Small intestine (tissue), 7 donors: Measurements from ENCODE around the gene ENPEP. TPM values are rescaled to one million over a fixed set of nuclear protein-coding genes. Genes with fewer than 3 reads are reported as not detected.

ENCODE experiments used
- DNase-seq, 2 donors: peaks; one replicate each; pipeline versions ENCODE4 v3.0.0 to v3.0.0-alpha.2; 2013
- FAIRE-seq: peaks from 2 replicates; lab custom pipeline; 2012; peaks lifted over from hg19 to GRCh38; lab: Jason Lieb, UNC
- H3K27ac ChIP-seq, 3 donors: one replicate each; pipeline ENCODE4 v1.5.1; 2013; ENCODE audit warnings: low read length in 2 of 3, mild to moderate bottlenecking in 2 of 3, control low read depth in 1 of 3, inconsistent platforms in 1 of 3, low read depth in 1 of 3, moderate library complexity in 1 of 3
- H3K27me3 ChIP-seq, 3 donors: one replicate each; pipeline ENCODE4 v1.6.1; 2013; ENCODE audit warnings: low read length in 3 of 3, inconsistent platforms in 1 of 3; ENCODE audit not compliant: control insufficient read depth in 3 of 3, insufficient read depth in 3 of 3
- H3K36me3 ChIP-seq, 3 donors: one replicate each; pipeline ENCODE4 v1.6.1; 2013; ENCODE audit warnings: low read length in 3 of 3, inconsistent platforms in 1 of 3, low read depth in 1 of 3, mild to moderate bottlenecking in 1 of 3, moderate library complexity in 1 of 3; ENCODE audit not compliant: control insufficient read depth in 3 of 3, insufficient read depth in 2 of 3
- H3K4me1 ChIP-seq, 3 donors: one replicate each; pipeline ENCODE4 v1.6.1; 2013; ENCODE audit warnings: low read length in 2 of 3, inconsistent platforms in 1 of 3, low read depth in 1 of 3, mild to moderate bottlenecking in 1 of 3, moderate library complexity in 1 of 3; ENCODE audit not compliant: control insufficient read depth in 3 of 3, insufficient read depth in 2 of 3
- H3K4me3 ChIP-seq, 3 donors: one replicate each; pipeline ENCODE4 v1.5.1; 2013; ENCODE audit warnings: low read length in 3 of 3, control low read depth in 1 of 3, inconsistent platforms in 1 of 3, low read depth in 1 of 3, mild to moderate bottlenecking in 1 of 3, moderate library complexity in 1 of 3
- H3K9me3 ChIP-seq, 2 donors: one replicate each; pipeline ENCODE4 v1.6.1; 2013; ENCODE audit warnings: low read depth in 1 of 2, low read length in 1 of 2; ENCODE audit not compliant: control insufficient read depth in 2 of 2, insufficient read depth in 1 of 2
- WGBS, 3 donors: extraction: QIAGEN DNeasy Blood & Tissue Kit; methylation state at CpG; one replicate each; pipeline ENCODE4 v1.1.7; 2013; 5-methylcytosine and 5-hydroxymethylcytosine counted together
- polyA plus RNA-seq, 4 donors: library from polyadenylated mRNA; stranded (reverse) in 3 of 4; unstranded in 1 of 4; fragments of 200-250 nt in 3 of 4; fragments of 120-200 nt in 1 of 4; gene quantifications; one replicate each; pipeline versions ENCODE4 v1.2.1 to v1.2.3, GENCODE V29; 2013
- donor health status: healthy with polysubstance abuse.
- donor health status: control.
- donor health status: control.
- donor health status: Bipolar disorder and iron deficiency.
- donor health status: healthy.

The ENPEP gene
- polyA plus RNA-seq, 4 donors: 26.9 to 79.4 (median 45.5) TPM

DNA sequence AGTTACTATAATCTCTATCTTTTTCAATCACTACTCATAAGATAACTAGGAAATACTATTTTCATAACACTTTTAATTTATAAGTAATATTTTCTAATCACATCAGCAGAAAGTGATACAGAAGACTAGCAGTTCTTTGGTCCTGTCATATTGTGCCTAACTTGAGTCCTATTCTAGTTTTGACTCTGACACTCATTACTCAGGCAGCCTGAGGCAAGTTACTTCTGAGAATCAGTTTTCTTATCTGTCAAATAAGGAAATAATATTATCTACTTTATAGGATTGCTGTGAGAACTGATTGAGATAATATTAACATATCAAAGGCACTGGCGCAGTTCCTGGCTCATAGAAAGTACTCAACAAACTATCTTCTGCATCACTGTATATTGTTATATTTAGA is 129.1 kb downstream of the ENPEP start:
- Histone ChIP-seq H3K4me1 (peaks cover 0 to 4% (median 0%) of the 10 kb centered on the region in 3 donors), H3K27ac (no peak overlapping the region), H3K36me3 (no peaks in the 10 kb centered on the region), H3K9me3 (no peaks in the 10 kb centered on the region), H3K27me3 (peaks cover 0 to 7% (median 5%) of the 10 kb centered on the region in 3 donors), H3K4me3 (no peak overlapping the region)
- no peak for FAIRE-seq
- WGBS, 3 donors: 6 to 46% (median 25%) methylated on average over 1 of the region's 1 CpG
- DNase-seq: peak in 1 of 2 donors; percentile 60

DNA sequence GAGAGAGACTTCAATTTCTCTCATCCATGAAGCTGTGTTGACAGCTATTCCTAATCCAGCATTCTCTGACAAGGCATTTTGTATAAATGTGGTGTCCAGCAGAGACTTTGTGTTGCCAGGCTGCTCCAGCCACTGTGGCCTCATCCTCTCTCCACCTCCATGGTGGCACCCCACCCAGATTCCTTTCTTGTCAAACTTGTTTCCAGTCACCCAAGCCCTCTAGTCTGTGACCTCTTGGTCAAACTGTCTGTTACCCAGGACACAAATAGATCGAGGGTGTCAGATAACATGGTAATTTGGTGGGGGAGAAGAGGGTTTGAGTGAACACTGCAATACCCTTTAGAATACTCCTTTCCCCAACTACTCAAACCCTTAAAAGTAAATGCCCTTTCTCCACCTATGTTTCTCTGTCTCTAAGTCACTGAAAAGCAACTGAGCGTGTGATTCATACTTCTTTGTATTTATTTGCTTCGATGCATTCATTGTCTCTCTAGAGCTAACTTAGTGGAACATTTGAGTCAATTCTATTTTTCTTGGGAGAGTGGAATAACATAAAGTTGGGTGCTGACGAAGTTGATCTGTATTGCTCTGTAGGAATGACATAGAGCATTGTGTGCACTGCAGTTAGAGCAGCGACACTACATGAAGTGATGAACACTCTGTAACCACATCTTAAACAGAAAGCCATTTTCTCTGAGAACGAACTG is 133.2 kb downstream of the ENPEP start:
- no peaks in the 10 kb centered on the region for H3K9me3 ChIP-seq
- 43 to 57% (median 53%) methylated on average over 6 of the region's 6 CpGs for WGBS, 3 donors
- FAIRE-seq (no peak), DNase-seq (peak in 1 of 2 donors; percentile 16)
- no peak overlapping the region for H3K4me3 ChIP-seq
- H3K36me3 ChIP-seq: peaks cover 0 to 9% (median 0%) of the 10 kb centered on the region in 3 donors
- H3K27ac ChIP-seq: no peak overlapping the region
- H3K4me1 ChIP-seq: peaks cover 0 to 11% (median 0%) of the 10 kb centered on the region in 3 donors
- H3K27me3 ChIP-seq: peaks cover 0 to 37% (median 34%) of the 10 kb centered on the region in 3 donors

DNA sequence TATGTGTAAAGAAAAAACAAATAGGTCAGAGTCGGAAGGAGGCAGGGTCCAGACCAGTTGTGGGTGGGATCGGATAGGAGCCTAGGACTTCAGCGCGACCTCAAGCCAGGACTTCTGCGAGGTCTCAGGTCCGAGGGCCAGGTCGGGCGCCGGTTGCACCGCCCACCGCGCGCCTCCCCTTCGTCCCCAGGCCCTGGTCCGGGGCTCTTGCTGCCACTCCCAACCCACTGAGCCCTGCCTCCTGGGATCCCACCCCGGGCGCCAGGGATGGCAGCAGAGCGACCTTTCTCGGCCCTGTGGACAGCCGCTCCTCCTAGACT is 134.6 kb downstream of the ENPEP start:
- peak overlapping the region in 2 of 3 donors; percentile 51 to 78 for H3K27ac ChIP-seq
- DNase-seq: no peak

DNA sequence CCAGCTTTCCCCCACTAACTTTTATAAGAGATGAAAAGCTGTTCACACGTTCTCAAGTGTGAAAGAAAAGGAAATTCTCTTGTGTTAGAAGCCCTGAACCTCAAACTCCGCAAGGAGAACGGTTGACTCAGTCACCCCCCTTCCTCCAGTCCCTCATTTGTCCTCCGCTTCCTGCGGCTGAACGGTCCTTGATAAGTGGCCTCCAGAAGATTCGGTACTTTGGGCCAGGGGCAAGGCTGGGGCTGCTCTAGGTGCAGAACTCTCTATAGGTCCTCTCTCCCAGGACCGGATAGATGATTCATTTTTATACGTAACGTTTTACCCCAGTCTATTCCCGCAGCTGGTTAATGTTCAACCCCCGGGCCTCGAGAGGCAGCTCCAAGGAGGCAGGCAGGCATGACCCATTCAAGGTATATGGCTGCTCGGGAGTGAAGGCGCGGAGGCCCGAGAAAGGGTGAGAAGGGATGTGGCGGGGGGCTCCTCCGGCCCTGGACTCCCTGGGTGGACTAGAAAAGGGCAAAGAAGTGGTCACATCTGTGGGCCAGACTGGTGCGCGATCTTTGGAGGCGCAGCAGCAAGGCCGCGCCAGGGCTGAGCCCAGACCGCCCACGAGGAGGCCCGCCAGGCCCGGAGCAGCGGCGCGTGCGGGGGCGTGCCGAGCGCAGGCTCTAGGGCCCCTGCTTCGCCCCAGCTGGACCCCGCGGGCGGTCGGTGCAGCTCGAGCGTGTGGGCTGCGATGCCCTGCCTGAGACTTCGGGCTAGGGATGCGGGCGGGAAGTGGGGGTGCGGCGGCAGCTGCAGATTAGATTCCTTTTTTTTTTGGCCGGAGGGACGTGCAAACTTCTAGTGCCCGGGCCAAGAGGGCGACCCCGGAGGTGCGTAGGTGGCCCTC is 135.2 kb downstream of the ENPEP start:
- Histone ChIP-seq H3K36me3 (peaks cover 0 to 9% (median 0%) of the 10 kb centered on the region in 3 donors), H3K27me3 (peaks cover 0 to 56% (median 40%) of the 10 kb centered on the region in 3 donors), H3K4me3 (peak overlapping the region in 2 of 3 donors; percentile 39 to 42), H3K9me3 (no peaks in the 10 kb centered on the region), H3K27ac (peak overlapping the region in 2 of 3 donors; percentile 71 to 78), H3K4me1 (peaks cover 0 to 11% (median 0%) of the 10 kb centered on the region in 3 donors)
- DNase-seq (peak; percentile 95), FAIRE-seq (no peak)
- 3 to 9% (median 5%) methylated on average over 40 to 54 of the region's 54 CpGs for WGBS, 3 donors

More for the DNA sequence above, 134.6 kb downstream of the ENPEP start:
- no peak for FAIRE-seq
- peaks cover 0 to 11% (median 0%) of the 10 kb centered on the region in 3 donors for H3K4me1 ChIP-seq
- H3K36me3 ChIP-seq: peaks cover 0 to 9% (median 0%) of the 10 kb centered on the region in 3 donors
- 8 to 17% (median 10%) methylated on average over 20 of the region's 20 CpGs for WGBS, 3 donors
- H3K9me3 ChIP-seq: no peaks in the 10 kb centered on the region
- peak overlapping the region in 2 of 3 donors; percentile 39 to 42 for H3K4me3 ChIP-seq
- peaks cover 0 to 50% (median 36%) of the 10 kb centered on the region in 3 donors for H3K27me3 ChIP-seq

- Histone ChIP-seq H3K4me1 (peaks cover 0 to 11% (median 0%) of the 10 kb centered on the region in 3 donors), H3K27ac (peak overlapping the region in 2 of 3 donors; percentile 71 to 78), H3K9me3 (no peaks in the 10 kb centered on the region), H3K36me3 (peaks cover 0 to 9% (median 0%) of the 10 kb centered on the region in 3 donors), H3K27me3 (peaks cover 0 to 62% (median 43%) of the 10 kb centered on the region in 3 donors), H3K4me3 (peak overlapping the region in 2 of 3 donors; percentile 39 to 41)
- DNase-seq: no peak
- WGBS, 3 donors: 13 to 22% (median 18%) methylated on average over 30 of the region's 30 CpGs
- FAIRE-seq: no peak
Measured at GRCh38 chr4:110611968-110612447, 136.1 kb downstream of the ENPEP start.

GRCh38 chr4:110612631-110613269 is 136.8 kb downstream of the ENPEP start:
- Histone ChIP-seq H3K9me3 (no peaks in the 10 kb centered on the region), H3K27me3 (peaks cover 0 to 65% (median 43%) of the 10 kb centered on the region in 3 donors), H3K4me3 (peak overlapping the region in 2 of 3 donors; percentile 25 to 39), H3K36me3 (peaks cover 0 to 9% (median 0%) of the 10 kb centered on the region in 3 donors), H3K4me1 (peaks cover 0 to 11% (median 0%) of the 10 kb centered on the region in 3 donors), H3K27ac (peak overlapping the region in 1 of 3 donors; percentile 13)
- DNase-seq (peak in 1 of 2 donors; percentile 45), FAIRE-seq (no peak)
- 17 to 38% (median 28%) methylated on average over 23 of the region's 23 CpGs for WGBS, 3 donors

GRCh38 chr4:110613745-110614144 is 137.8 kb downstream of the ENPEP start:
- 14 to 29% (median 19%) methylated on average over 3 of the region's 3 CpGs for WGBS, 3 donors
- FAIRE-seq: no peak
- no peaks in the 10 kb centered on the region for H3K9me3 ChIP-seq
- peak in 1 of 2 donors; percentile 24 for DNase-seq
- H3K27me3 ChIP-seq: peaks cover 0 to 71% (median 50%) of the 10 kb centered on the region in 3 donors
- peaks cover 0 to 10% (median 0%) of the 10 kb centered on the region in 3 donors for H3K4me1 ChIP-seq
- peak overlapping the region in 2 of 3 donors; percentile 12 to 43 for H3K4me3 ChIP-seq
- peaks cover 0 to 15% (median 0%) of the 10 kb centered on the region in 3 donors for H3K36me3 ChIP-seq
- peak overlapping the region in 1 of 3 donors; percentile 78 for H3K27ac ChIP-seq
